SK-N-SH treated with all-trans-retinoic acid at 6 μM for 48 hours (cell line): ENCODE results near the gene AXIN2.

Source experiments
- ATAC-seq: fragments of 200-7000 bp; cut with Tn5 transposase; 3 replicates; pipeline ENCODE4 v1.9.1; 2020; ENCODE audit warnings: mild to moderate bottlenecking, moderate library complexity
- ARNTL ChIP-seq: fragments of 450-650 bp; formaldehyde crosslinking; IDR thresholded peaks from 2 replicates; pipeline ENCODE4 v1.5.0; 2020; ENCODE audit warnings: low read depth, mild to moderate bottlenecking, moderate library complexity, borderline replicate concordance
- BACH2 ChIP-seq: fragments of 250-450 bp; sonication (Bioruptor Pico); IDR thresholded peaks from 2 replicates; pipeline ENCODE4 v1.9.0; 2021; ENCODE audit warnings: mild to moderate bottlenecking, borderline replicate concordance
- CREB5 ChIP-seq: fragments of 250-450 bp; sonication (Bioruptor Pico); IDR thresholded peaks from 2 replicates; pipeline ENCODE4 v1.5.1; 2020; ENCODE audit warnings: low read depth, mild to moderate bottlenecking, moderate library complexity
- CSDC2 ChIP-seq: fragments of 250-450 bp; sonication (Bioruptor Pico); IDR thresholded peaks from 2 replicates; pipeline ENCODE4 v1.5.0; 2020; ENCODE audit warnings: mild to moderate bottlenecking, moderate library complexity
- ESRRG ChIP-seq: fragments of 250-450 bp; sonication (Bioruptor Pico); IDR thresholded peaks from 2 replicates; pipeline ENCODE4 v1.6.1; 2021; ENCODE audit warnings: mild to moderate bottlenecking
- GLIS3 ChIP-seq: fragments of 250-450 bp; sonication (Bioruptor Pico); IDR thresholded peaks from 2 replicates; pipeline ENCODE4 v1.5.0; 2020; ENCODE audit warnings: mild to moderate bottlenecking, moderate library complexity
- PATZ1 ChIP-seq: fragments of 250-450 bp; sonication (Bioruptor Pico); IDR thresholded peaks from 2 replicates; pipeline ENCODE4 v1.8.0; 2020; ENCODE audit warnings: mild to moderate bottlenecking, moderate library complexity, borderline replicate concordance
- PPARA ChIP-seq: fragments of 250-450 bp; sonication (Bioruptor Pico); IDR thresholded peaks from 2 replicates; pipeline ENCODE4 v1.5.0; 2020; ENCODE audit warnings: mild to moderate bottlenecking, borderline replicate concordance
- RARB ChIP-seq: fragments of 250-450 bp; sonication (Bioruptor Pico); IDR thresholded peaks from 2 replicates; pipeline ENCODE4 v1.8.0; 2021; ENCODE audit warnings: mild to moderate bottlenecking, moderate library complexity
- SNAI2 ChIP-seq: fragments of 250-450 bp; sonication (Bioruptor Pico); IDR thresholded peaks from 2 replicates; pipeline ENCODE4 v1.5.0; 2020; ENCODE audit warnings: mild to moderate bottlenecking, moderate library complexity
- TCF4 ChIP-seq: fragments of 250-450 bp; sonication (Bioruptor Pico); IDR thresholded peaks from 2 replicates; pipeline ENCODE4 v1.8.0; 2021; ENCODE audit warnings: mild to moderate bottlenecking, moderate library complexity, borderline replicate concordance
- TSHZ2 ChIP-seq: fragments of 250-450 bp; sonication (Bioruptor Pico); IDR thresholded peaks from 2 replicates; pipeline ENCODE4 v1.5.0; 2020; ENCODE audit warnings: mild to moderate bottlenecking, moderate library complexity
- ZC3H10 ChIP-seq: fragments of 250-450 bp; sonication (Bioruptor Pico); IDR thresholded peaks from 2 replicates; pipeline ENCODE4 v1.5.1; 2021; ENCODE audit warnings: mild to moderate bottlenecking, moderate library complexity
- ZFP3 ChIP-seq: fragments of 250-450 bp; sonication (Bioruptor Pico); IDR thresholded peaks from 2 replicates; pipeline ENCODE4 v1.5.0; 2020; ENCODE audit warnings: mild to moderate bottlenecking, moderate library complexity
- ZFP30 ChIP-seq: fragments of 450-650 bp; formaldehyde crosslinking; IDR thresholded peaks from 2 replicates; pipeline ENCODE4 v1.5.0; 2022; ENCODE audit warnings: mild to moderate bottlenecking, moderate library complexity
- ZNF565 ChIP-seq: fragments of 450-650 bp; formaldehyde crosslinking; conservative IDR thresholded peaks from 2 replicates; pipeline ENCODE4 v1.5.0; 2020; ENCODE audit warnings: low read depth, mild to moderate bottlenecking, moderate library complexity
- ZNF70 ChIP-seq: fragments of 450-650 bp; formaldehyde crosslinking; IDR thresholded peaks from 2 replicates; pipeline ENCODE4 v1.5.0; 2020; ENCODE audit warnings: mild to moderate bottlenecking, moderate library complexity
- ZNF8 ChIP-seq: fragments of 450-650 bp; formaldehyde crosslinking; IDR thresholded peaks from 2 replicates; pipeline ENCODE4 v1.5.0; 2020; ENCODE audit warnings: mild to moderate bottlenecking, moderate library complexity
- TF ChIP-seq, protein P1 (sequence below): fragments of 250-450 bp; sonication (Bioruptor Pico); IDR thresholded peaks from 2 replicates; pipeline ENCODE4 v1.8.0; 2021; ENCODE audit warnings: low read depth, mild to moderate bottlenecking, moderate library complexity, borderline replicate concordance
- TF ChIP-seq, protein P2 (sequence below): fragments of 250-450 bp; sonication (Bioruptor Pico); IDR thresholded peaks from 2 replicates; pipeline ENCODE4 v1.5.1; 2021; ENCODE audit warnings: mild to moderate bottlenecking, moderate library complexity

Gene AXIN2

GRCh38 chr17:65573282-65573602 lies 11.8 kb upstream of the AXIN2 start (continued):
- no peak for TF ChIP-seq CSDC2 (CRISPR knock-in tag)
- TF ChIP-seq ZNF8: no peak
- no peak for TF ChIP-seq GLIS3 (CRISPR knock-in tag)
- TF ChIP-seq, protein P1, sequence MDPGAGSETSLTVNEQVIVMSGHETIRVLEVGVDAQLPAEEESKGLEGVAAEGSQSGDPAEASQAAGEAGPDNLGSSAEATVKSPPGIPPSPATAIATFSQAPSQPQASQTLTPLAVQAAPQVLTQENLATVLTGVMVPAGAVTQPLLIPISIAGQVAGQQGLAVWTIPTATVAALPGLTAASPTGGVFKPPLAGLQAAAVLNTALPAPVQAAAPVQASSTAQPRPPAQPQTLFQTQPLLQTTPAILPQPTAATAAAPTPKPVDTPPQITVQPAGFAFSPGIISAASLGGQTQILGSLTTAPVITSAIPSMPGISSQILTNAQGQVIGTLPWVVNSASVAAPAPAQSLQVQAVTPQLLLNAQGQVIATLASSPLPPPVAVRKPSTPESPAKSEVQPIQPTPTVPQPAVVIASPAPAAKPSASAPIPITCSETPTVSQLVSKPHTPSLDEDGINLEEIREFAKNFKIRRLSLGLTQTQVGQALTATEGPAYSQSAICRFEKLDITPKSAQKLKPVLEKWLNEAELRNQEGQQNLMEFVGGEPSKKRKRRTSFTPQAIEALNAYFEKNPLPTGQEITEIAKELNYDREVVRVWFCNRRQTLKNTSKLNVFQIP (CRISPR knock-in tag): no peak
- TF ChIP-seq, all 23 proteins: peak for 0

DNA sequence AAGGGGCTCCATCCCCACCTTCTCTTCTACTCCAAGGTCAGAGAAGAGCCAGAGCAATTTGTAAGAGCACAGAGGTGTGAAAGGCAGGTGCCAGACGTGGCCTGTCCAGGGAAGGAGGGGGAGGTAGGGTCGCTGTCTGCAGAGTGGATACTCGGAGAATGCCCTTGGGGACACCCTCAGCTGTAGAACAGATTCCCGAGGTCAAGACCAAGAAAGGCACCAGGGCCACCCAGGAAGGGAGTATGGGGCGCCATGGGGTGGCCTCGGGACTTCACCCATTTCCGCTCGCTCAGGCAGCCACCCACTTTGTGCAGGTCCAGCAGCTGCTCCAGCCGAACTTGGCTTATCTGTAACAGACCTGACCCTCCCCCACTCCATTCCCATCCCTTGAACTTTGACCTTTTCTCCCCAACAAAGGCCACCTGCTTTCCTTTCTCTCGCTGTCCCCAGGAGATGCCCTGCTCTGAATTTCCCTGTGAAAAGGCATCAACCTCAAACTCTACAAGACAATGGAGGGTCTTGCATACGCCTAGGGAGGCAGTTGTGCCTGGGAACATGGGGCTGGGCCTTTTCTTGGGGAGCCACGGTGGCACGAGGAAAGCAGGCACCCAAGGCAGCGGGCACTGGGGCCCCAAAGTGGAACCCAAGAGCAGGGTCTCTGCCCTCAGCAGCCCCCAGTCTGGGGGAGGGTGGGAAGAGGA lies 11.3 kb upstream of the AXIN2 start:
- no peak for ATAC-seq

DNA sequence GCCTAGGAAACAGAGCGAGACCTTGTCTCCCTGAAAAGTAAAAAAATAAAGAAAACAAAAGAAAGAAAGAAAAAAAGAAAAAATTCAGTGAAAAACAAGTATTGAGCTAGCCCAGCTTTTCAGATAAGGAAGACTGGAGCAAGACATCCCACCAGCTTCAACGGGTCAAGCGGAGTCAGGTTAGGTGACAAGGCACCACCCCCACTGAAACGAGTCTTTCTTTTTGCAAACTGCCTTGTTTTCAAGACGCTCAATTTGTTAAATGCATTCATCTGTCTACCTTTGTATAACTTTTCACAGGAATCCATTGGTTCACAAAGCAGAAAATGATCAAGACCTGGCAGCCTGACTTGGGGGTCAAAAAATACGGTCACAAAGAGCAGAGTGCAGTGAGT lies 10.7 kb upstream of the AXIN2 start:
- TF ChIP-seq SNAI2 (CRISPR knock-in tag) (no peak), ZNF8 (no peak), PPARA (no peak), PATZ1 (CRISPR knock-in tag) (no peak), ARNTL (no peak), ZFP30 (CRISPR knock-in tag) (no peak), ZNF70 (CRISPR knock-in tag) (no peak), GLIS3 (CRISPR knock-in tag) (no peak), CREB5 (CRISPR knock-in tag) (no peak), ZFP3 (CRISPR knock-in tag) (no peak)
- TF ChIP-seq, protein P1 (CRISPR knock-in tag): no peak
- TF ChIP-seq, protein P2, sequence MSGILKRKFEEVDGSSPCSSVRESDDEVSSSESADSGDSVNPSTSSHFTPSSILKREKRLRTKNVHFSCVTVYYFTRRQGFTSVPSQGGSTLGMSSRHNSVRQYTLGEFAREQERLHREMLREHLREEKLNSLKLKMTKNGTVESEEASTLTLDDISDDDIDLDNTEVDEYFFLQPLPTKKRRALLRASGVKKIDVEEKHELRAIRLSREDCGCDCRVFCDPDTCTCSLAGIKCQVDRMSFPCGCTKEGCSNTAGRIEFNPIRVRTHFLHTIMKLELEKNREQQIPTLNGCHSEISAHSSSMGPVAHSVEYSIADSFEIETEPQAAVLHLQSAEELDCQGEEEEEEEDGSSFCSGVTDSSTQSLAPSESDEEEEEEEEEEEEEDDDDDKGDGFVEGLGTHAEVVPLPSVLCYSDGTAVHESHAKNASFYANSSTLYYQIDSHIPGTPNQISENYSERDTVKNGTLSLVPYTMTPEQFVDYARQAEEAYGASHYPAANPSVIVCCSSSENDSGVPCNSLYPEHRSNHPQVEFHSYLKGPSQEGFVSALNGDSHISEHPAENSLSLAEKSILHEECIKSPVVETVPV (CRISPR knock-in tag): no peak
- ATAC-seq: no peak

More for the DNA sequence above, 11.3 kb upstream of the AXIN2 start:
- TF ChIP-seq ESRRG (CRISPR knock-in tag): no peak

DNA sequence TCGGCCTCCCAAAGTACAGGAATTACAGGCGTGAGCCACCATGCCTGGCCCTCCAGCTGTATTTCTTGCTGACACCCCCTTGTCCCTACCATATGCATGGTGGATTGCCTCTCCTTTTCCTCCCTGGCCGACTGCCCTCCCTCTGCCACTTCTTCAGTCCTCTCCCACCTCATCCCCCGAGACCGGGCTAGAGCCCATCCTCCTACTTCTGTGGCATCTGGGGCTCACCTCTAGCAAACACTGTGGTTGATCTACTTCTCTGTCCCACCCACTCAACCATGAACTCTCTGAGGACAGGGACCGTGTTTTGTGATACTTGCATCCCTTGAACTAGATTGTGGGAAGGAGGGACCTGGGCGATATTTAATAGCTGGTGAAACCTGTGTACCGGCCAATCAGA lies 7.5 kb upstream of the AXIN2 start:
- TF ChIP-seq ZFP30 (CRISPR knock-in tag): no peak
- no peak for TF ChIP-seq CSDC2 (CRISPR knock-in tag)
- no peak for ATAC-seq

- no peak for ATAC-seq
- TF ChIP-seq PATZ1 (CRISPR knock-in tag): no peak
- no peak for TF ChIP-seq TCF4
- no peak for TF ChIP-seq ESRRG (CRISPR knock-in tag)
- TF ChIP-seq RARB (CRISPR knock-in tag): no peak
- TF ChIP-seq PPARA: no peak
- TF ChIP-seq TSHZ2 (CRISPR knock-in tag): no peak
- TF ChIP-seq BACH2 (CRISPR knock-in tag): no peak
- no peak for TF ChIP-seq ZNF565 (CRISPR knock-in tag)
- TF ChIP-seq ZFP3 (CRISPR knock-in tag): no peak
- TF ChIP-seq ZC3H10 (CRISPR knock-in tag): no peak
- TF ChIP-seq CREB5 (CRISPR knock-in tag): no peak
These were observed 6.1 kb upstream of the AXIN2 start for GRCh38 chr17:65567566-65567965.
